ENCODE data around the gene CCDC78.
"Not testable (repeated sequence)": the region's sequence is repeated elsewhere in the genome, so short reads cannot be mapped to it uniquely, and the experiment has no call there.

The CCDC78 gene

DNA sequence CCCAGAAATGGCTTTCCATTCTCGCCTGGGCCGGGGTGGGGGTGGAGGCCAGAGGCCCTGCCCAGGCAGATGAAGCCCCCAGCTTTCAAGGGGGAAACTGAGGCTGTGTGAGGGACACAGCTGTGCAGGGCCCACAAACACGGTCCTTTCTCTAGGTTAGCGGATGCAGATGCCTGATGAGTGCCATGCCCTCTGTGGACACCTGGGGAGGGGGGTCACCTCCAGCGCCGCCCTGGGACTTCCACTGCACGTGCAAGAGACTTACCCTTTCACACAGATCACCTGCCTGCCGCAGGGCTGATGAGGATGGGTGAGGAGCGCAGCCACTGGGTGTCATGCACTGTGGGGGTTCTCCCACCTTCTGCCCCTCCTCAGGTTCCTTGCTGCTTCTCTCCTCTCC, 7.9 kb downstream of the CCDC78 start:
- Histone ChIP-seq H3K27ac (ENCODE audit: low read length) (no peak overlapping the region), H3K4me1 (ENCODE audit: control insufficient read depth, low read depth, low read length) (peaks cover 18% of the 10 kb centered on the region), H3K27me3 (ENCODE audit: control insufficient read depth, insufficient read depth, low read length) (peaks cover 23% of the 10 kb centered on the region), H3K4me3 (ENCODE audit: low read length) (no peak overlapping the region), H3K9ac (ENCODE audit: low read length) (no peak overlapping the region), H3K36me3 (ENCODE audit: control insufficient read depth, low read depth, low read length) (no peaks in the 10 kb centered on the region), H3K9me3 (ENCODE audit: control insufficient read depth, low read depth, low read length) (no peaks in the 10 kb centered on the region)

- Histone ChIP-seq H3K9me3 (ENCODE audit: control insufficient read depth, low read depth, low read length) (no peaks in the 10 kb centered on the region), H3K4me3 (ENCODE audit: low read length) (no peak overlapping the region), H3K36me3 (ENCODE audit: control insufficient read depth, low read depth, low read length) (no peaks in the 10 kb centered on the region), H3K27ac (ENCODE audit: low read length) (no peak overlapping the region), H3K9ac (ENCODE audit: low read length) (no peak overlapping the region), H3K27me3 (ENCODE audit: control insufficient read depth, insufficient read depth, low read length) (peaks cover 27% of the 10 kb centered on the region), H3K4me1 (ENCODE audit: control insufficient read depth, low read depth, low read length) (peaks cover 18% of the 10 kb centered on the region)
These were observed 8.6 kb downstream of the CCDC78 start for GRCh38 chr16:717450-718245.

DNA sequence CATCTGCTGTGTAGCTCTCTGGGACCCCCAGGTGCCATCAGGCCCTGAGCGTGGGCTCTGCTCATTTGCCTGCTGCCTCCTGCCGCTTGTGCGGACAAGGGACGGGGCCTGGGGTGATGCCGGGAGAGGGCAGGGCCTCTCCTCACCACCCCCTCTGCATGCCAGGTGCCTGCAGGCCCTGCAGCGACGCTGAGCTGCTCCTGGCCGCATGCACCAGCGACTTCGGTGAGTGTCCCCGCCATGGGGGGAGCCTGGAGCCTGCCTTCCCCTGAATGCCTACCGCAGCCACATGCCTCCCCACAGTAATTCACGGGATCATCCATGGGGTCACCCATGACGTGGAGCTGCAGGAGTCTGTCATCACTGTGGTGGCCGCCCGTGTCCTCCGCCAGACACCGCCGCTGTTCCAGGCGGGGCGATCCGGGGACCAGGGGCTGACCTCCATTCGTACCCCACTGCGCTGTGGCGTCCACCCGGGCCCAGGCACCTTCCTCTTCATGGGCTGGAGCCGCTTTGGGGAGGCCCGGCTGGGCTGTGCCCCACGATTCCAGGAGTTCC, 9.4 kb downstream of the CCDC78 start:
- Histone ChIP-seq H3K9me3 (ENCODE audit: control insufficient read depth, low read depth, low read length) (no peaks in the 10 kb centered on the region), H3K9ac (ENCODE audit: low read length) (no peak overlapping the region), H3K4me1 (ENCODE audit: control insufficient read depth, low read depth, low read length) (peaks cover 18% of the 10 kb centered on the region), H3K27me3 (ENCODE audit: control insufficient read depth, insufficient read depth, low read length) (peaks cover 34% of the 10 kb centered on the region), H3K27ac (ENCODE audit: low read length) (no peak overlapping the region), H3K4me3 (ENCODE audit: low read length) (no peak overlapping the region), H3K36me3 (ENCODE audit: control insufficient read depth, low read depth, low read length) (no peaks in the 10 kb centered on the region)

DNA sequence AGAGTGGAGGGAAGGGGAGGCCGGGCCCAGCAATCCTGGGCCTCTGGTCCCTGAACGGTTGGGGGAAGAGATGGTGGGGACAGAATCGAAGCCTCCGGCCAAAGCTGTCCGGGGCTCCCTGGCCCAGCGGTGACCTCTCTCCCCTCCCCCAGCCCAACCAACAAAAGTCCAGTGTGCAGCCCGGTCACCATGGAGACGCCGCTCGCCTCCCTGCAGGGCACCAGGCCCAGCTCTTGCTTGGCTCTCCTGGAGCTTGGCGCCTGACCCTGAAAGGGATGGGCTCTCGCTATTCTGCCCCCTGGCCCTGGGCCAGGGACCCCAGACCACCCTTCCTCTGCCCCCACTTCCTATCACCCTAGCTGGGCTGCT, 10.1 kb downstream of the CCDC78 start:
- Histone ChIP-seq H3K4me3 (ENCODE audit: low read length) (peak overlapping the region; percentile 46), H3K4me1 (ENCODE audit: control insufficient read depth, low read depth, low read length) (peaks cover 18% of the 10 kb centered on the region), H3K9ac (ENCODE audit: low read length) (no peak overlapping the region), H3K27ac (ENCODE audit: low read length) (no peak overlapping the region), H3K36me3 (ENCODE audit: control insufficient read depth, low read depth, low read length) (no peaks in the 10 kb centered on the region), H3K9me3 (ENCODE audit: control insufficient read depth, low read depth, low read length) (no peaks in the 10 kb centered on the region), H3K27me3 (ENCODE audit: control insufficient read depth, insufficient read depth, low read length) (peaks cover 37% of the 10 kb centered on the region)

DNA sequence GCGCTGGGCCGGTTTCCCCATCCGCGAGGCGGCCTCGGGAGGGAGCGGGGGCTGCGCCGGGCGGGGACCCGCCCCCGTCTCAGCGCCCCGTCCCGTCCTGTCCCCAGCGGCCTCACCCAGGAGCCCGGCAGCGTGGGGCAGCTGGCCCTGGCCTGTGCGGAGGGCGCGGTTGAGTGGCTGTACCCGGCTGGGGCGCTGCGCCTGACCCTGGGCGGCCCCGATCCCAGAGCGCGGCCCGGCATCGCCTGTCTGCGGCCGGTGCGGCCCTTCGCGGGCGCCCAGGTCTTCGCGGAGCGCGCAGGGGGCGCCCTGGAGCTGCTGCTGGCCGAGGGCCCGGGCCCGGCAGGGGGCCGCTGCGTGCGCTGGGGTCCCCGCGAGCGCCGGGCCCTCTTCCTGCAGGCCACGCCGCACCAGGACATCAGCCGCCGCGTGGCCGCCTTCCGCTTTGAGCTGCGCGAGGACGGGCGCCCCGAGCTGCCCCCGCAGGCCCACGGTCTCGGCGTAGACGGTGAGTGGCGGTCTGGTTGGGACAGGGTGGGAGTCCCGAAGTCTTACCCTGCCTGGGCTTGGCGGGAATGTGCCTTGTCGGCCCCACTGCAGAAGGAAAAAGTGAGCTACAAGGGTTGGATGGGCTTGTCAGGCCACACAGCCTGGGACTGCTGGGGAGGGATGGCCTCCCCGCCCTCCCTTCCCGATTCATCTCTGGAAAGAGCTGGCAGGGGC, 10.6 kb downstream of the CCDC78 start:
- Histone ChIP-seq H3K9me3 (ENCODE audit: control insufficient read depth, low read depth, low read length) (no peaks in the 10 kb centered on the region), H3K27me3 (ENCODE audit: control insufficient read depth, insufficient read depth, low read length) (peaks cover 42% of the 10 kb centered on the region), H3K27ac (ENCODE audit: low read length) (no peak overlapping the region), H3K9ac (ENCODE audit: low read length) (no peak overlapping the region), H3K36me3 (ENCODE audit: control insufficient read depth, low read depth, low read length) (no peaks in the 10 kb centered on the region), H3K4me3 (ENCODE audit: low read length) (peak overlapping the region; percentile 46), H3K4me1 (ENCODE audit: control insufficient read depth, low read depth, low read length) (peaks cover 18% of the 10 kb centered on the region)

DNA sequence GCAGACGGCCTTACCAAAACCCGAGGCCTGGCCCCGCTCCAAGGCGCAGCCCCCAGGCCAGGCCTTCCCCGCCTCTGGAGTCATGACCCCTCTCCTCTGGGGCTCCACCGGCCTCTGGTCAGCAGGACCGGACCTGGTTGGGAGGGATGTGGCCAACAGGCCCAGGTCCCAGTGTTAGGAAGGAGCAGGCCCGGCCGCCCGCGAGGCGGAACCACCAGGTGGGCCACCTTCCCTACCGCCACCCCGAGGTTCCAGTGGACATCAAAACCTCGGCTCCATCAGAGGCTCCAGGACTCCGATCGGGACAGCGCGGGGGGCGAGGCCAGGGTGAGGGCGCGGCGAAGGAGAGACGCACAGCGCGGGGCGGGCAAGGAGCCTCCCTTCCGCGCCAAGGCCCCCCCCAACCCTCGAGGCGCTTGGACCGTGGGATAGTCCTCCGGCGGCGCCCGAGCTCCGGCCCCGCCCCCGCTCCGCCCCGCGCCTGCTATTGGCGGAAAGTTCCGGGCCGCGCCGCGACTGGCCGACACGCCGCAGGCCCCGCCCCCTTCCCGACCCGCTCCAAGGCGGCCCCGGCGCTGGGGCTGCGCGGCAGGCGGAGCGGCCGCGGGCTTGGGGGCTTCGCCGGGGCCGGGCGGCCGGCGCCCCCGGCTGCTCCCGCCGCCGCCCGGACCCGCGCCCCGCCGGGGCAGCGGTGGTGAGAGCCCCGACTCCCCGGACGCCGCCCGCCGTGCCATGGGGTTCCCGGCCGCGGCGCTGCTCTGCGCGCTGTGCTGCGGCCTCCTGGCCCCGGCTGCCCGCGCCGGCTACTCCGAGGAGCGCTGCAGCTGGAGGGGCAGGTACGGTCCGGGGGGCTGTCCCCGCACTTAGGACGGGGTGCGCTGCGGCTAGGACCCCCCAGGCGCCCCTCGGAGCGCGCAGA, 11.4 kb downstream of the CCDC78 start, which contains the start of gene METRN:
Gene METRN, plus strand, starts transcription at position 561 of the 919 bp plus-strand sequence. Its CDS starts 172 bp downstream, at position 733.
- H3K27me3 ChIP-seq (ENCODE audit: control insufficient read depth, insufficient read depth, low read length) = peaks cover 43% of the 10 kb centered on the region
- H3K36me3 ChIP-seq (ENCODE audit: control insufficient read depth, low read depth, low read length) = no peaks in the 10 kb centered on the region
- H3K4me1 ChIP-seq (ENCODE audit: control insufficient read depth, low read depth, low read length) = peaks cover 13% of the 10 kb centered on the region
- H3K27ac ChIP-seq (ENCODE audit: low read length) = no peak within 1 kb of the TSS
- H3K9me3 ChIP-seq (ENCODE audit: control insufficient read depth, low read depth, low read length) = no peaks in the 10 kb centered on the region
- peak within 1 kb of the TSS; percentile 46 for H3K4me3 ChIP-seq (ENCODE audit: low read length)
- no peak within 1 kb of the TSS for H3K9ac ChIP-seq (ENCODE audit: low read length)

DNA sequence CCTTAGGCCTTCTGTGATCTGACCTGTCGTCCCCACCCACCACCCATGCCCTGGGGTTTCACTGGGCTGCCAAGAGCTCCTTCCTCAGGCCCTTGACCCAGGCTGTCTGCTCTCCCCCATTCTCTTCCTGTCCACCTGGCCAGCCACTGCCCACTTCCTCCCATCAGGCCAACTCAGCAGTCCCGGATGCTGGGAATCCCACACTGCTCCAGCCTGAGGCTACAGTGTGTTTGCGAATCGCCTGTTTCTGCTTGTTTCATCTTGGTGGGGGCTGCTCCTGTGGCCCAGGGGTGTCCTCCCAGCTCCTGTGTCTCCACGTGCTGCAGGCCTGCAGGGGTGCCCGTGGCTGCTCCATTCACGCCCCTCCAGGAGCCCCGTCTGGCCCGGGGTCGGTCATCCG, 12.2 kb downstream of the CCDC78 start:
- Histone ChIP-seq H3K9me3 (ENCODE audit: control insufficient read depth, low read depth, low read length) (no peaks in the 10 kb centered on the region), H3K4me3 (ENCODE audit: low read length) (no peak overlapping the region), H3K36me3 (ENCODE audit: control insufficient read depth, low read depth, low read length) (no peaks in the 10 kb centered on the region), H3K27ac (ENCODE audit: low read length) (no peak overlapping the region), H3K4me1 (ENCODE audit: control insufficient read depth, low read depth, low read length) (peaks cover 9% of the 10 kb centered on the region), H3K9ac (ENCODE audit: low read length) (no peak overlapping the region), H3K27me3 (ENCODE audit: control insufficient read depth, insufficient read depth, low read length) (peaks cover 47% of the 10 kb centered on the region)

- H3K4me1 ChIP-seq (ENCODE audit: control insufficient read depth, low read depth, low read length); H3K27ac ChIP-seq (ENCODE audit: low read length): not testable (repeated sequence)
- peaks cover 60% of the 10 kb centered on the region for H3K27me3 ChIP-seq (ENCODE audit: control insufficient read depth, insufficient read depth, low read length)
These were observed 13.4 kb downstream of the CCDC78 start for GRCh38 chr16:712740-713250.

GRCh38 chr16:711548-712320, 14.5 kb downstream of the CCDC78 start:
- Histone ChIP-seq H3K36me3 (ENCODE audit: control insufficient read depth, low read depth, low read length) (no peaks in the 10 kb centered on the region), H3K9ac (ENCODE audit: low read length) (no peak overlapping the region), H3K27ac (ENCODE audit: low read length) (no peak overlapping the region), H3K4me1 (ENCODE audit: control insufficient read depth, low read depth, low read length) (peaks cover 9% of the 10 kb centered on the region), H3K9me3 (ENCODE audit: control insufficient read depth, low read depth, low read length) (no peaks in the 10 kb centered on the region), H3K27me3 (ENCODE audit: control insufficient read depth, insufficient read depth, low read length) (peaks cover 70% of the 10 kb centered on the region), H3K4me3 (ENCODE audit: low read length) (no peak overlapping the region)

More at GRCh38 chr16:712740-713250, 13.4 kb downstream of the CCDC78 start:
- H3K9ac ChIP-seq (ENCODE audit: low read length); H3K36me3 ChIP-seq (ENCODE audit: control insufficient read depth, low read depth, low read length); H3K4me3 ChIP-seq (ENCODE audit: low read length); H3K9me3 ChIP-seq (ENCODE audit: control insufficient read depth, low read depth, low read length): not testable (repeated sequence)

GRCh38 chr16:711084-711483, 15.2 kb downstream of the CCDC78 start:
- Histone ChIP-seq H3K9ac (ENCODE audit: low read length) (no peak overlapping the region), H3K27ac (ENCODE audit: low read length) (no peak overlapping the region), H3K36me3 (ENCODE audit: control insufficient read depth, low read depth, low read length) (no peaks in the 10 kb centered on the region), H3K4me1 (ENCODE audit: control insufficient read depth, low read depth, low read length) (peaks cover 3% of the 10 kb centered on the region), H3K27me3 (ENCODE audit: control insufficient read depth, insufficient read depth, low read length) (peaks cover 70% of the 10 kb centered on the region), H3K9me3 (ENCODE audit: control insufficient read depth, low read depth, low read length) (no peaks in the 10 kb centered on the region), H3K4me3 (ENCODE audit: low read length) (no peak overlapping the region)
